Mesenchymal stem cell (in vitro differentiated cells and primary cell): ENCODE measurements around the gene ERMAP.
A peak's percentile ranks its signal among the peaks of the same experiment; 100 is the strongest.
"Not testable (repeated sequence)": the region's sequence is repeated elsewhere in the genome, so short reads cannot be mapped to it uniquely, and the experiment has no call there.

Experiments
- DNase-seq: peaks from one replicate; pipeline ENCODE4 v3.0.0-alpha.2; 2013
- H2AFZ ChIP-seq: one replicate; pipeline ENCODE4 v1.6.1; 2013; ENCODE audit warnings: low read depth, mild to moderate bottlenecking, control low read depth, inconsistent platforms, low read length, moderate library complexity
- H2AK5ac ChIP-seq: 2 replicates; pipeline ENCODE4 v1.6.1; 2013; ENCODE audit warnings: low read length, moderate library complexity, mild to moderate bottlenecking, inconsistent platforms; ENCODE audit not compliant: severe bottlenecking
- H2BK120ac ChIP-seq: one replicate; pipeline ENCODE4 v1.6.1; 2013; ENCODE audit warnings: low read depth, mild to moderate bottlenecking, inconsistent platforms, low read length, moderate library complexity
- H2BK12ac ChIP-seq, 2 experiments: one replicate each; pipeline ENCODE4 v1.6.1; 2013; ENCODE audit warnings: inconsistent platforms in 2 of 2, low read length in 2 of 2, mild to moderate bottlenecking in 2 of 2, moderate library complexity in 2 of 2, control low read depth in 1 of 2
- H2BK15ac ChIP-seq: one replicate; pipeline ENCODE4 v1.6.1; 2013; ENCODE audit warnings: mild to moderate bottlenecking, low read depth, inconsistent platforms; ENCODE audit not compliant: poor library complexity, severe bottlenecking
- H2BK5ac ChIP-seq: 2 replicates; pipeline ENCODE4 v1.6.1; 2013; ENCODE audit warnings: low read depth, mild to moderate bottlenecking, low read length, control low read depth, inconsistent platforms; ENCODE audit not compliant: poor library complexity, severe bottlenecking
- H3K14ac ChIP-seq, 2 experiments: one replicate each; pipeline ENCODE4 v1.6.1; 2013; ENCODE audit warnings: inconsistent platforms in 2 of 2, low read length in 2 of 2, control low read depth in 1 of 2, mild to moderate bottlenecking in 1 of 2, moderate library complexity in 1 of 2
- H3K18ac ChIP-seq, 2 experiments: one replicate each; pipeline ENCODE4 v1.6.1; 2013; ENCODE audit warnings: inconsistent platforms in 2 of 2, low read length in 2 of 2, control low read depth in 1 of 2, low read depth in 1 of 2, mild to moderate bottlenecking in 1 of 2
- H3K23ac ChIP-seq, 2 experiments: one replicate each; pipeline ENCODE4 v1.6.1; 2013; ENCODE audit warnings: inconsistent platforms in 2 of 2, low read length in 2 of 2, mild to moderate bottlenecking in 2 of 2, moderate library complexity in 2 of 2, control low read depth in 1 of 2
- H3K27ac ChIP-seq: 2 replicates; pipeline ENCODE4 v1.5.1; 2013; ENCODE audit warnings: mild to moderate bottlenecking, moderate library complexity, low read length, control low read depth, inconsistent platforms; ENCODE audit not compliant: poor library complexity, severe bottlenecking
- H3K27me3 ChIP-seq, 2 experiments: 2 replicates each; pipeline versions ENCODE4 v1.6.1 to v1.7.0; 2013; ENCODE audit warnings: low read length in 2 of 2, mild to moderate bottlenecking in 2 of 2, moderate library complexity in 2 of 2, control low read depth in 1 of 2, inconsistent platforms in 1 of 2; ENCODE audit not compliant: control insufficient read depth in 1 of 2, insufficient read depth in 1 of 2
- H3K36me3 ChIP-seq, 2 experiments: 2 replicates each; pipeline versions ENCODE4 v1.6.1 to v1.7.0; 2013; ENCODE audit warnings: low read length in 2 of 2, control low read depth in 1 of 2, inconsistent platforms in 1 of 2, low read depth in 1 of 2, mild to moderate bottlenecking in 1 of 2; ENCODE audit not compliant: insufficient read depth in 2 of 2, control insufficient read depth in 1 of 2
- H3K4ac ChIP-seq, 2 experiments: one replicate each; pipeline ENCODE4 v1.6.1; 2013; ENCODE audit warnings: inconsistent platforms in 2 of 2, low read length in 2 of 2, mild to moderate bottlenecking in 2 of 2, moderate library complexity in 2 of 2, control low read depth in 1 of 2, low read depth in 1 of 2
- H3K4me1 ChIP-seq: 2 replicates; pipeline ENCODE4 v1.6.1; 2013; ENCODE audit warnings: low read depth, low read length, control low read depth; ENCODE audit not compliant: control insufficient read depth, insufficient read depth
- H3K4me2 ChIP-seq: 2 replicates; pipeline ENCODE4 v1.6.1; 2013; ENCODE audit warnings: low read length, mild to moderate bottlenecking, inconsistent platforms; ENCODE audit not compliant: poor library complexity, severe bottlenecking
- H3K4me3 ChIP-seq, 2 experiments: 2 replicates each; pipeline versions ENCODE4 v1.5.1 to v1.7.0; 2013; ENCODE audit warnings: low read length in 2 of 2, mild to moderate bottlenecking in 2 of 2, control low read depth in 1 of 2, low read depth in 1 of 2; ENCODE audit not compliant: insufficient read depth in 1 of 2
- H3K79me1 ChIP-seq: replicated peaks from 2 replicates; pipeline ENCODE4 v1.6.1; 2013; ENCODE audit warnings: mild to moderate bottlenecking, control low read depth, low read length, inconsistent platforms; ENCODE audit not compliant: poor library complexity, severe bottlenecking
- H3K9ac ChIP-seq: 2 replicates; pipeline ENCODE4 v1.7.0; 2013; ENCODE audit warnings: mild to moderate bottlenecking, low read length, moderate library complexity
- H3K9me3 ChIP-seq: 2 replicates; pipeline ENCODE4 v1.7.0; 2013; ENCODE audit warnings: mild to moderate bottlenecking, low read length; ENCODE audit not compliant: control insufficient read depth
- H4K8ac ChIP-seq: one replicate; pipeline ENCODE4 v1.6.1; 2013; ENCODE audit warnings: inconsistent platforms, mild to moderate bottlenecking, low read length, moderate library complexity
- H4K91ac ChIP-seq: one replicate; pipeline ENCODE4 v1.6.1; 2013; ENCODE audit warnings: mild to moderate bottlenecking, low read length, inconsistent platforms
- WGBS: methylation state at CpG from one replicate; pipeline ENCODE4 v1.1.7; 2013; ENCODE audit warnings: mixed read lengths; 5-methylcytosine and 5-hydroxymethylcytosine counted together

ERMAP gene

DNA sequence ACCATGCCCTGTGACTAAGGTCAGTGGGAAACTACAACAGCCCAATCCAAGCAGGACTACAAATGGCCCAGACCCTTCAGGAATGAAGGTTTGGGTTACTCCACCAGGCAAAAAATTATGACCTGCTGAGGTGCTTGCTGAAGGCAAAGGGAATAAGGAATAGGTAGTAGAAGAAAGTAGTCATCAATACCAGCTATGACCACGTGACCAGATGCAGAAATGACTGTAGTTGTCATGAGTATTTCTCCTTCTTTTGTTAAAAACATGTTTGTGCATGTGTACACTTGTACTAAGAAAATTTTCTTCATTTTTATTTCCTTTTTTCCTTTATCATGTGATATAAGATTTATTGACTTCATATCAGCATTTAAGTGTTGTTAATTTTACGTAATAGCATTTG, 52.3 kb downstream of the ERMAP start:
- H3K4me3 ChIP-seq, H4K8ac ChIP-seq, H3K79me1 ChIP-seq, H2AFZ ChIP-seq, H2BK12ac ChIP-seq, H2BK5ac ChIP-seq, H3K9ac ChIP-seq, H4K91ac ChIP-seq, H3K27ac ChIP-seq, H2BK120ac ChIP-seq, H2BK15ac ChIP-seq, DNase-seq, H3K23ac ChIP-seq, H3K9me3 ChIP-seq, H2AK5ac ChIP-seq, H3K18ac ChIP-seq, H3K14ac ChIP-seq, H3K4ac ChIP-seq, H3K4me1 ChIP-seq, H3K27me3 ChIP-seq, H3K4me2 ChIP-seq, H3K36me3 ChIP-seq: not testable (repeated sequence)
- 88% methylated on average over 2 of the region's 2 CpGs for WGBS

DNA sequence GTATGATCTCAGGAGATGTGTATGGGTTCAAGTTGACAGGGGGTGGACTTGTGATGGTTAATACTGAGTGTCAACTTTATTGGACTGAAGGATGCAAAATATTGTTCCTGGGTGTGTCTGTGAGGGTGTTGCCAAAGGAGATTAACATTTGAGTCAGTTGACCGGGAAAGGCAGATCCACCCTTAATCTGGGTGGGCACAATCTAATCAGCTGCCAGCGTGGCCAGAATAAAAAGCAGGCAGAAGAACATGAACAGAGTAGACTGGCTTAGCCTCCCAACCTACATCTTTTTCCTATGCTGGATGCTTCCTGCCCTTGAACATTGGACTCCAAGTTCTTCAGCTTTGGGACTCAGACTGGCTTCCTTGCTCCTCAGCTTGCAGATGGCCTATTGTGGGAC, 52.8 kb downstream of the ERMAP start:
- not testable (repeated sequence) for H4K91ac ChIP-seq, H3K4me3 ChIP-seq, H3K9ac ChIP-seq, H3K4ac ChIP-seq, H3K9me3 ChIP-seq, H3K23ac ChIP-seq, H3K18ac ChIP-seq, H2BK5ac ChIP-seq, DNase-seq, H3K79me1 ChIP-seq, H2BK12ac ChIP-seq, H4K8ac ChIP-seq, H3K27ac ChIP-seq, H2BK15ac ChIP-seq, H2AK5ac ChIP-seq, H3K36me3 ChIP-seq, H2BK120ac ChIP-seq, H3K27me3 ChIP-seq, H2AFZ ChIP-seq, H3K4me2 ChIP-seq, H3K14ac ChIP-seq, H3K4me1 ChIP-seq
- WGBS, result 88% methylated on average over 2 of the region's 2 CpGs

DNA sequence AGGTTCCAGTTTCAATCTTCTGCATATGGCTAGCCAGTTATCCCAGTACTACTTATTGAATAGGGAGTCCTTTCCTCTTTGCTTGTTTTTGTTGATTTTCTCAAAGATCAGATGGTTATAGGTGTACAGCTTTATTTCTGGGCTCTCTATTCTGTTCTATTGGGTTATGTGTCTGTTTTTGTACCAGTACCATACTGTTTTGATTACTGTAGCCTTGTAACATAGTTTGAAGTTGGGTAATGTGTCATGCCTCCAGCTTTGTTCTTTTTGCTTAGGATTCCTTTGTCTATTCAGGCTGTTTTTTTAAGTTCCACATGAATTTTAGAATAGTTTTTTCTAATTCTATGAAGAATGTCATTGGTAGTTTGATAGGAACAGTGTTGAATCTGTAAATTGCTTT, 56.2 kb downstream of the ERMAP start:
- H3K36me3 ChIP-seq, H3K4me1 ChIP-seq, H3K27ac ChIP-seq, H2BK12ac ChIP-seq, H3K79me1 ChIP-seq, H3K23ac ChIP-seq, H3K14ac ChIP-seq, H2AFZ ChIP-seq, DNase-seq, H2BK120ac ChIP-seq, H3K4me3 ChIP-seq, H2AK5ac ChIP-seq, H2BK15ac ChIP-seq, H4K91ac ChIP-seq, H3K4ac ChIP-seq, H4K8ac ChIP-seq, H2BK5ac ChIP-seq, H3K9me3 ChIP-seq, H3K4me2 ChIP-seq, H3K9ac ChIP-seq, H3K18ac ChIP-seq: not testable (repeated sequence)
- peaks cover 8 to 15% of the 10 kb centered on the region in 2 experiments for H3K27me3 ChIP-seq

DNA sequence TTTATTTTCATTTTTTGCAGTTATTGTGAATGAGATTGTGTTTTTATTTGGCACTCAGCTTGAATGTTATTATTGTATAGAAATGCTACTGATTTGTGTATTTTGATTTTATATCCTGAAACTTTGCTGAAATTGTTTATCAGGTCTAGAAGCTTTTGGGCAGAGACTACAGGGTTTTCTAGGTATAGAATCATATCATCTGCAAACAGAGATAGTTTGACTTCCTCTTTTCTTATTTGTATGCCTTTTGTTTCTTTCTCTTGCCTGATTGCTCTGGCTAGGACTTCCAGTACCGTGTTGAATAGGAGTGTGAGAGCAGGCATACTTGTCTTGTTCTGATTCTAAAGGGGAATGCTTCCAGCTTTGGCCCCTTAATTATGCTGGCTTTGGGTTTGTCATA, 56.7 kb downstream of the ERMAP start:
- no peak overlapping the region for H4K91ac ChIP-seq
- H3K4me2 ChIP-seq, result no peak overlapping the region
- DNase-seq, result no peak
- no peak overlapping the region for H2BK120ac ChIP-seq
- H2AFZ ChIP-seq, result no peak overlapping the region
- H3K79me1 ChIP-seq, result no peaks in the 10 kb centered on the region
- H3K14ac ChIP-seq, result no peak overlapping the region
- no peak overlapping the region for H2BK15ac ChIP-seq
- peak overlapping the region; percentile 44 for H2BK5ac ChIP-seq
- no peak overlapping the region for H2BK12ac ChIP-seq
- H3K4me1 ChIP-seq, result no peaks in the 10 kb centered on the region
- no peak overlapping the region for H3K4ac ChIP-seq
- no peak overlapping the region for H4K8ac ChIP-seq
- no peak overlapping the region for H3K18ac ChIP-seq
- H2AK5ac ChIP-seq, result no peak overlapping the region
- H3K23ac ChIP-seq, result no peak overlapping the region
- H3K27ac ChIP-seq, result no peak overlapping the region
- H3K27me3 ChIP-seq, result peaks cover 8 to 20% of the 10 kb centered on the region in 2 experiments
- H3K36me3 ChIP-seq, result no peaks in the 10 kb centered on the region
- no peak overlapping the region for H3K9ac ChIP-seq
- H3K4me3 ChIP-seq, result no peak overlapping the region
- H3K9me3 ChIP-seq, result peaks cover 8% of the 10 kb centered on the region
- WGBS, result 79% methylated on average over 1 of the region's 1 CpG
